Measurements from ENCODE around the gene RPL22.

Gene RPL22

DNA sequence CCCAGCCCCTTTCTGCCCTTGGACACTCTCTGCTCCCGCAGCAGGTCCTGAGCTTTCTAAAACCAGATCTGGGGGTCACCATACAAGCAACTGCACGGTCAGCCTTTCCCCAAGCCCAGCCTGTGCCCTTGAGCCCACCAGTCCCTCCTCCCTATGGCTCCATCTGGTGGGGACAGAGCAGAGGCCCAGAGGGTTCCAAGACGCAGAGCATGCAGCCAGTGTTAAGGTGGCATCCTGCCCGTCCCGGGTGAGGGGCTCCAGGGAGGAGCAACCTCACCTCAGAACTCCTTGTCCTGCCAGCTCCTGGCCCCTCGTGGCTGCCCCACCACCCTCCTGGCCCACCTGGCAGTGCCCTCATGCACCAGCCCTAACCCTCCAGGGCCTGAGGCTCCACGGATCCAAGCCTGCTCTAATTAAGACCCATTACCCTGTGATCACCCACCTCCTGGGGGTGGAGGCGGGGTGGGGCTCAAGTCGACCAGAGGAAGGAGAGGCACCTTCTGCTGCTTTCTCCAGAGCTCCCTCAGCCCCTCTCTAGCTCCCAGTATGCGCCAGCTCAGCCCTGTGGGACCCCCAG is 27.8 kb downstream of the RPL22 start:
- DNase-seq (ENCODE audit: low read depth) = no peak

GRCh38 chr1:6170742-6171201 is 28.6 kb downstream of the RPL22 start:
- no peak for DNase-seq (ENCODE audit: low read depth)

GRCh38 chr1:6170116-6170741 is 29.2 kb downstream of the RPL22 start:
- DNase-seq (ENCODE audit: low read depth) = no peak

GRCh38 chr1:6168947-6169586 is 30.3 kb downstream of the RPL22 start:
- no peak for DNase-seq (ENCODE audit: low read depth)

- no peak for DNase-seq (ENCODE audit: low read depth)
Measured at GRCh38 chr1:6167391-6168303, 31.7 kb downstream of the RPL22 start.

- DNase-seq (ENCODE audit: low read depth) = no peak
Measured at GRCh38 chr1:6166655-6167390, 32.6 kb downstream of the RPL22 start.

GRCh38 chr1:6166221-6166620 is 33.2 kb downstream of the RPL22 start:
- no peak for DNase-seq (ENCODE audit: low read depth)

- no peak for DNase-seq (ENCODE audit: low read depth)
Measured at GRCh38 chr1:6165441-6165985, 33.9 kb downstream of the RPL22 start.

- no peak for DNase-seq (ENCODE audit: low read depth)
Measured at GRCh38 chr1:6165027-6165426, 34.4 kb downstream of the RPL22 start.

GRCh38 chr1:6163973-6164617 is 35.3 kb downstream of the RPL22 start:
- no peak for DNase-seq (ENCODE audit: low read depth)

DNA sequence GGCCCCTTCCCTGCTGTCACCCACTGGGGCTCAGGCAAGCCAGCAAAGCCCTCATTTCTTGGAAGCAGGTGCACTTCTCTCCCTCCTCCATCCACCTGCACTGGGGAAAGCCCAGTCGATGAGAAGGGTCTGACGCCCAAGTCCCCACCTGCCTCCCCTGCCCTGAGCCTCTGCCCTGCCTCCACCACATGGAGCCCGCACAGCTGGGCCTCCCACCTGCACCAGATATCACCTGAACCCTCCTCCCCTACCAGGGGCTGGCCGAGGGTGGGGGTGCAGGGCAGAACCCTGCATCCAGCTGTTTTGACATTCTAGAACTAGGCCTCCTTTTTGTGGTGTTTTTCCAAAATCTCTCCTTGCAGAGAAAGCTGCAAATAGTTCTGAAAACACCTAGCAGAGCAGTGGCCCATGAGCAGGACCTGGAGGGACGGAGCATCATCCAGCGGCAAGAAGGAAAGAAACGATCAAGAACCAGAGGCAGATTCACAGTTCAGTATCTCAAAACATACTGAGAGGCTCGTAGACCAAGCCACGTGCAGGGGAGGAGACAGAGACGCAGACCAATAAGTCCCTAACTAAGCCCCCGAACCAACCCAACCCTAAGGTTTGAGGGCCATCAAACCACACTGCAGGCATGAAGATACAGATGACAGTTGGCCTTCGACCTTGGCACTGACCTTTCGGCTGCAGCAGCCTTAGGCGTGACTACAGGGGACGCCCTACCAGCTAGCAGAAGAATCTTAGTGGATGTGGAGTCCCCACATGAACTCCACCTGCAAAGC is 36.0 kb downstream of the RPL22 start:
- DNase-seq (ENCODE audit: low read depth) = no peak

DNA sequence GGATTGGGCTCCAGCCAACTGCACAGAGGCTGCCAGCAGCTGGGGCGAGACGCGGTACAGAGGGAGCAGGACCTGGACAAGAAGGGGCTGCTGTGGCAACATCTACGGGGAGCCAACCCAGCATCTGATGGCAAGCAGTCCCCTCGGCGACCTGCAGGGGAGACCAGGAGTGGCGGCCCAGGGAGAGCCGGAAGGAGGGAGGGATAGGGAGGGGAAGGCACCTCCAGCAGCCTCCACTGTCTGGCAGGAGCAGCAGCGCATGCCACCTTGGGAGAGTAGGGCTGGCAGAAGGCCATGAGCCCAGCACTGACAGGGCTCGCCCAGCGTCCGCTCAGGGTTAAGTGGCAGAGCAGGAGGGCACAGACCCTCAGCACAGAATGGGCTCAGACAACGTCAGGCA is 36.6 kb downstream of the RPL22 start:
- no peak for DNase-seq (ENCODE audit: low read depth)

DNA sequence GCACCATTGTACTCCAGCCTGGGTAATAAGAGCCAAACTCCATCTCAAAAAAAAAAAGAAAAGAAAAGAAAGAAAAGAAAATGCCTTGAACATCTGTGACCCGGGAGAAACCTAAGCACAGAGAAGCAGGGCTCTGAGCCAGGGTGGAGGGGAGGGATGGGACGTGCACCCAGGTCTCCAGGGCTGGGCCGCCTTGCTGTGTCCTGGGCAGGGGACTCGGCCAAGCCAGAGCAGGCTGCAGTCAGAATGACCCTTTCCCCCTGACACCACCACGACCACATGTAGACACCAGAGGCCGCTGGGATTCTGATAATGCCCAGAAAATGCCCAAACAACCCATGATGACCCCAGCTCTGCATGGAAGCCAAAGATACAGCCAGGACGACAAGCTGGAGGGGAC is 37.1 kb downstream of the RPL22 start:
- DNase-seq (ENCODE audit: low read depth) = no peak

- no peak for DNase-seq (ENCODE audit: low read depth)
Measured at GRCh38 chr1:6158181-6158580, 41.2 kb downstream of the RPL22 start.

DNA sequence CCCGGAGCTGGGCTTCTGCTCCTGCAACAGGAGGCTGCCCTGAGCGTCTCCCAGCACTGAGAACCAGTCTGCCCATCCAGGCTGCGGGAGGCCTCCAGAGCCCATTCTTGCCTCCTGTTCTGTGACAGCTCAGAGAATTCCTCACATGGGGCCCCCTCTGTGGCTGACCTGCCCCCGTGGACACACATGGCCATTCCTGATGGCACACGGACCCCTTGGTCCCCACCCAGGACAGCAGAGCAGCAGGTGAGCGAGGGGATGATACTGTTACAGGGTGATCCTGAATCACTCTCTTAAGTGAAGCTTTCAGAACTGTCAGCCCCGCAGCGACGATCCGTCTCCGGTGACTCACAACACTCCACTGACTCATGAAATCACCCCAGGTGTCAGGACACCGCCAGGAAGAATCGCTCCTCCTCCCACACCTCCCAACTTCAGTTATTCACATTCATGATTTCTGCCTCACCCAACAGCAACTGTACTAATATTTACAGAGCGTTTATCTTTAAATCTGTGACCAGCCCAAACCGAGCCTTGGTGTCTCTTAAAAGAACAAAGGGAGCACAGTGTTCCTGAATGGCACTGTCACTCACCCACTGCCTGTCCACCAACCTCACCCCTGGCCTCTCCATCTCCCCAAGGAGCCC is 41.7 kb downstream of the RPL22 start:
- DNase-seq (ENCODE audit: low read depth) = no peak

GRCh38 chr1:6157132-6157527 is 42.3 kb downstream of the RPL22 start:
- no peak for DNase-seq (ENCODE audit: low read depth)

- no peak for DNase-seq (ENCODE audit: low read depth)
Measured at GRCh38 chr1:6154525-6155319, 44.7 kb downstream of the RPL22 start.

DNA sequence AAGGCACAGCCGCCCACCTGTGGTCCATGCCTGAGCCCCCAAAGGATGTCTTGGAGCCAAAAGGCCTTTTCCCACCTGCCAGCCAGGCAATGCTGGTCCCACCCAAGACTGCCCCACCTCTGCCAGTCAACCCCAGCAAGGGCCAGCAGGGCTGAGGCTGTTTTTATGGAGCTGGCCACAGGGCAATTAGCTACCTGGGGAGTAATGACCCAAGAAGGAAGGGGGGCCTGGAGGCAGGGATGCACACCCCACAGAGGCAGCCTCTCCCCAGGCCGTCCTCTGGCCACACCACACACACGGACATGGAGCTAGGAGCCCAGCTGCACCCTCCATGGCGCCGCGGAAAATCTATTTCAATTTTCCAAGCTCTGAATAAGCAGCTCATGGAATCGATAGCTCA is 46.5 kb downstream of the RPL22 start:
- DNase-seq (ENCODE audit: low read depth) = no peak

DNA sequence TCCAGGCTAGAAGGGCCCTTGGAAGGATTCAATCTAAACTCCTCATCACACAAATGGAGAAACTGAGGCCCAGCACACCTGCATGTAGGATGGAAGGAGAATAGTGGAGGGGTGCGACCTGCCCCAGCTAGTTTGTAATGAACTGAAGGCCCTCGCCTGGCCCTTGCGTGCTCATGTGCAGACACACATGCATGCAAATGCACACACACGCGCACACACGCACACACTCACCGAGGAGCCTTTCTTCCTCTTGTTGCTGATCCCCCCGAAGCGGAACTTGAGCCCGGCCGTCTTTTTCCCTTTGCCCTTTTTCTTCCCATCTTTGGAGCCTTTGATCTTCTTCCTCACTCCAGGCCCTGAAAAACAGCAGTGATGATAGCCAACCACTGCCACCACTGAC is 47.2 kb downstream of the RPL22 start:
- DNase-seq (ENCODE audit: low read depth) = no peak
